GM23338 (cell line): ENCODE measurements around the gene HIC2. TPM values are rescaled to one million over a fixed set of nuclear protein-coding genes. Genes with fewer than 3 reads are reported as not detected.

Experiments used
- ATAC-seq: fragments of 200-7000 bp; cut with Tn5 transposase; 3 replicates; pipeline ENCODE4 v1.9.1; 2020
- DNase-seq: peaks from one replicate; pipeline ENCODE4 v3.0.0-alpha.2; 2015; ENCODE audit warnings: low spot score
- H2AFZ ChIP-seq: fragments of 200-600 bp; sonication (generic); 2 replicates; pipeline ENCODE4 v1.8.0; 2016; ENCODE audit warnings: antibody characterized with exemption, mild to moderate bottlenecking, moderate library complexity
- H3F3A ChIP-seq: fragments of 200-600 bp; sonication (generic); replicated peaks from 2 replicates; pipeline ENCODE4 v1.8.0; 2017; ENCODE audit warnings: antibody characterized with exemption, mixed run types, low read depth
- H3K27ac ChIP-seq: fragments of 200-600 bp; sonication (generic); 2 replicates; pipeline ENCODE4 v1.6.1; 2016; ENCODE audit warnings: low read depth
- H3K27me3 ChIP-seq: fragments of 200-600 bp; sonication (generic); 2 replicates; pipeline ENCODE4 v1.8.0; 2016; ENCODE audit warnings: mild to moderate bottlenecking, mixed run types, moderate library complexity; ENCODE audit not compliant: insufficient read depth
- H3K36me3 ChIP-seq: fragments of 200-600 bp; sonication (generic); 2 replicates; pipeline ENCODE4 v1.8.0; 2016; ENCODE audit warnings: mild to moderate bottlenecking; ENCODE audit not compliant: insufficient read depth
- H3K4me1 ChIP-seq: fragments of 200-600 bp; sonication (generic); 2 replicates; pipeline ENCODE4 v1.8.0; 2016; ENCODE audit warnings: mild to moderate bottlenecking, moderate library complexity; ENCODE audit not compliant: insufficient read depth
- H3K4me2 ChIP-seq: fragments of 200-600 bp; sonication (generic); 2 replicates; pipeline ENCODE4 v1.7.1; 2017; ENCODE audit warnings: mixed run types
- H3K4me3 ChIP-seq: fragments of 200-600 bp; sonication (generic); 2 replicates; pipeline ENCODE4 v1.6.1; 2016; ENCODE audit warnings: mixed run types
- H3K79me2 ChIP-seq: fragments of 200-600 bp; sonication (generic); replicated peaks from 2 replicates; pipeline ENCODE4 v1.8.0; 2017; ENCODE audit warnings: mild to moderate bottlenecking; ENCODE audit not compliant: insufficient read depth
- H3K9me2 ChIP-seq: fragments of 200-600 bp; sonication (generic); 2 replicates; pipeline ENCODE4 v1.8.0; 2017; ENCODE audit not compliant: insufficient read depth
- H4K20me1 ChIP-seq: fragments of 200-600 bp; sonication (generic); replicated peaks from 2 replicates; pipeline ENCODE4 v1.8.0; 2017; ENCODE audit warnings: mild to moderate bottlenecking; ENCODE audit not compliant: insufficient read depth
- H3K27ac Mint-ChIP-seq: 2 replicates; pipeline ENCODE4 v1.8.0; 2020; ENCODE audit warnings: inconsistent platforms, mild to moderate bottlenecking, moderate library complexity, mixed read lengths
- H3K27me3 Mint-ChIP-seq: 3 replicates; pipeline ENCODE4 v1.8.0; 2022; ENCODE audit warnings: low read depth, mild to moderate bottlenecking, moderate library complexity, mixed read lengths, inconsistent platforms; ENCODE audit not compliant: insufficient read depth, poor library complexity
- H3K36me3 Mint-ChIP-seq: 3 replicates; pipeline ENCODE4 v1.8.0; 2021; ENCODE audit warnings: low read depth, mild to moderate bottlenecking, inconsistent platforms, moderate library complexity, mixed read lengths
- H3K4me1 Mint-ChIP-seq: 3 replicates; pipeline ENCODE4 v1.8.0; 2020; ENCODE audit warnings: mild to moderate bottlenecking, inconsistent platforms, mixed read lengths
- H3K4me3 Mint-ChIP-seq: 3 replicates; pipeline ENCODE4 v1.8.0; 2021; ENCODE audit warnings: moderate library complexity, mild to moderate bottlenecking, inconsistent platforms, mixed read lengths
- H3K9me3 Mint-ChIP-seq: 3 replicates; pipeline ENCODE4 v1.8.0; 2020; ENCODE audit warnings: moderate library complexity, mild to moderate bottlenecking, inconsistent platforms, mixed read lengths
- CREB1 ChIP-seq: fragments of 250-450 bp; sonication (Bioruptor Pico); IDR thresholded peaks from 2 replicates; pipeline ENCODE4 v1.5.0; 2020; ENCODE audit warnings: low read depth, mild to moderate bottlenecking, moderate library complexity
- CTCF ChIP-seq, 2 experiments: fragments of 200-600 bp in 1 of 2; sonication (generic) in 1 of 2; conservative IDR thresholded peaks; 2 replicates each; pipeline versions ENCODE4 v1.5.1 to v1.6.1; 2016 to 2017; ENCODE audit warnings: antibody characterized with exemption in 2 of 2, low read depth in 2 of 2, mild to moderate bottlenecking in 2 of 2, moderate library complexity in 1 of 2
- ETS1 ChIP-seq: IDR thresholded peaks from 2 replicates; pipeline ENCODE4 v1.6.1; 2016; ENCODE audit warnings: antibody characterized with exemption
- NANOG ChIP-seq: IDR thresholded peaks from 2 replicates; pipeline ENCODE4 v1.6.1; 2016; ENCODE audit warnings: antibody characterized with exemption, borderline replicate concordance
- POLR2AphosphoS5 ChIP-seq: IDR thresholded peaks from 2 replicates; pipeline ENCODE4 v1.6.1; 2016; ENCODE audit warnings: antibody characterized with exemption, low read depth
- REST ChIP-seq: IDR thresholded peaks from one replicate; pipeline ENCODE4 v1.6.1; 2018; ENCODE audit warnings: antibody characterized with exemption; ENCODE audit not compliant: unreplicated experiment
- STAT1 ChIP-seq: IDR thresholded peaks from one replicate; pipeline ENCODE4 v1.6.1; 2016; ENCODE audit warnings: antibody characterized with exemption; ENCODE audit not compliant: unreplicated experiment
- ZNF462 ChIP-seq: fragments of 250-450 bp; sonication (Bioruptor Pico); IDR thresholded peaks from 2 replicates; pipeline ENCODE4 v1.5.0; 2020; ENCODE audit warnings: mild to moderate bottlenecking, moderate library complexity
- polyA plus RNA-seq: library from polyadenylated mRNA; unstranded; fragments of >200 nt; fragmentation: Nextera tagmentation; extraction: Ambion mirVana; gene quantifications from 2 replicates; pipeline ENCODE4 v1.2.1, GENCODE V29; 2016
- total RNA-seq: library from RNA; depleted of rRNA; stranded (reverse); fragments of >200 nt; shearing (Covaris generic); gene quantifications from 2 replicates; pipeline ENCODE4 v1.2.3, GENCODE V29; 2014

The HIC2 gene
- total and polyA plus RNA-seq, 2 experiments from 2014 or later, result 8.0 to 34.0 TPM

GRCh38 chr22:21450320-21450831 is 33.2 kb downstream of the HIC2 start:
- peaks cover 27% of the 10 kb centered on the region for H3K4me1 Mint-ChIP-seq
- DNase-seq (peak; percentile 47), ATAC-seq (peak; percentile 65)
- no peak overlapping the region for H3K4me2 ChIP-seq
- H3K4me3 Mint-ChIP-seq, result no peak overlapping the region
- H3K36me3 Mint-ChIP-seq, result peaks cover 11% of the 10 kb centered on the region
- H3K4me3 ChIP-seq, result no peak overlapping the region
- no peaks in the 10 kb centered on the region for H3K9me2 ChIP-seq
- H3K4me1 ChIP-seq, result 0 out of 2 replicates have a peak, but pooled peaks cover 4% of the 10 kb centered on the region
- peaks cover 3% of the 10 kb centered on the region; the same call in 1 of the 2 replicates for H3K79me2 ChIP-seq
- H3K27me3 ChIP-seq, result no peaks in the 10 kb centered on the region
- H3K27me3 Mint-ChIP-seq, result peaks cover 15% of the 10 kb centered on the region
- no peak overlapping the region for H3K27ac Mint-ChIP-seq
- no peaks in the 10 kb centered on the region for H3K9me3 Mint-ChIP-seq
- H3K36me3 ChIP-seq, result no peaks in the 10 kb centered on the region
- no peak overlapping the region for H2AFZ ChIP-seq
- H3F3A ChIP-seq, result 0 out of 2 replicates have a peak, but pooled peaks cover 2% of the 10 kb centered on the region
- no peak overlapping the region for H3K27ac ChIP-seq
- peaks cover 11% of the 10 kb centered on the region for H4K20me1 ChIP-seq
- peak; percentile 52 to 56 for TF ChIP-seq CTCF (conservative IDR thresholded peaks at IDR 0.05; ENCODE audit: low read depth in 2 of 2)
- no peak for TF ChIP-seq REST

GRCh38 chr22:21450858-21451353 is 33.7 kb downstream of the HIC2 start:
- Histone ChIP-seq H3F3A (0 out of 2 replicates have a peak, but pooled peaks cover 2% of the 10 kb centered on the region), H4K20me1 (peaks cover 11% of the 10 kb centered on the region)
- H3K27ac Mint-ChIP-seq, result no peak overlapping the region
- TF ChIP-seq POLR2AphosphoS5 (no peak), ETS1 (no peak), CREB1 (no peak), NANOG (no peak), STAT1 (no peak), ZNF462 (CRISPR knock-in tag) (no peak)

More at GRCh38 chr22:21450858-21451353, 33.7 kb downstream of the HIC2 start:
- no peak overlapping the region for H3K27ac ChIP-seq
- peaks cover 3% of the 10 kb centered on the region; the same call in 1 of the 2 replicates for H3K79me2 ChIP-seq
- H3K4me2 ChIP-seq, result no peak overlapping the region
- H3K36me3 Mint-ChIP-seq, result peaks cover 8% of the 10 kb centered on the region
- H3K36me3 ChIP-seq, result no peaks in the 10 kb centered on the region
- H3K27me3 Mint-ChIP-seq, result peaks cover 15% of the 10 kb centered on the region
- H3K9me2 ChIP-seq, result no peaks in the 10 kb centered on the region
- no peak for DNase-seq
- peaks cover 28% of the 10 kb centered on the region for H3K4me1 Mint-ChIP-seq
- no peak overlapping the region for H3K4me3 ChIP-seq
- H3K4me3 Mint-ChIP-seq, result no peak overlapping the region
- no peaks in the 10 kb centered on the region for H3K27me3 ChIP-seq
- no peaks in the 10 kb centered on the region for H3K9me3 Mint-ChIP-seq
- H3K4me1 ChIP-seq, result 0 out of 2 replicates have a peak, but pooled peaks cover 4% of the 10 kb centered on the region
- no peak overlapping the region for H2AFZ ChIP-seq
- ATAC-seq, result no peak
